Astrocyte (in vitro differentiated cells and primary cell): ENCODE measurements around the gene DUSP8. TPM values are rescaled to one million over a fixed set of nuclear protein-coding genes. Genes with fewer than 3 reads are reported as not detected.
"Not testable (repeated sequence)": the region's sequence is repeated elsewhere in the genome, so short reads cannot be mapped to it uniquely, and the experiment has no call there.

Experiments
- DNase-seq: peaks from one replicate; pipeline ENCODE4 v3.0.0-alpha.2; 2010; ENCODE audit warnings: low read depth
- FAIRE-seq: peaks from 2 replicates; lab custom pipeline; 2011; peaks lifted over from hg19 to GRCh38; lab: Jason Lieb, UNC
- H2AFZ ChIP-seq: 2 replicates; pipeline ENCODE4 v1.6.0; 2012; ENCODE audit warnings: low read depth, low read length, inconsistent platforms
- H3K27ac ChIP-seq: 2 replicates; pipeline ENCODE4 v1.5.1; 2011; ENCODE audit warnings: low read depth, low read length, inconsistent platforms
- H3K27me3 ChIP-seq: 2 replicates; pipeline ENCODE4 v1.6.0; 2011; ENCODE audit warnings: low read length, inconsistent platforms; ENCODE audit not compliant: insufficient read depth
- H3K36me3 ChIP-seq: 2 replicates; pipeline ENCODE4 v1.5.1; 2011; ENCODE audit warnings: low read length, inconsistent platforms; ENCODE audit not compliant: insufficient read depth
- H3K4me1 ChIP-seq: 2 replicates; pipeline ENCODE4 v1.5.1; 2011; ENCODE audit warnings: low read length, inconsistent platforms; ENCODE audit not compliant: insufficient read depth
- H3K4me2 ChIP-seq: 2 replicates; pipeline ENCODE4 v1.6.0; 2012; ENCODE audit warnings: low read length, inconsistent platforms
- H3K4me3 ChIP-seq: 2 replicates; pipeline ENCODE4 v1.5.1; 2011; ENCODE audit warnings: low read depth, mild to moderate bottlenecking, low read length, inconsistent platforms; ENCODE audit not compliant: insufficient read depth
- H3K79me2 ChIP-seq: 2 replicates; pipeline ENCODE4 v1.6.0; 2012; ENCODE audit warnings: mild to moderate bottlenecking, low read length, inconsistent platforms; ENCODE audit not compliant: insufficient read depth
- H3K9ac ChIP-seq: 2 replicates; pipeline ENCODE4 v1.6.0; 2012; ENCODE audit warnings: mild to moderate bottlenecking, low read length, inconsistent platforms
- H3K9me3 ChIP-seq: 2 replicates; pipeline ENCODE4 v1.5.1; 2012; ENCODE audit warnings: low read depth, mild to moderate bottlenecking, low read length, inconsistent platforms; ENCODE audit not compliant: insufficient read depth
- H4K20me1 ChIP-seq: 2 replicates; pipeline ENCODE4 v1.6.0; 2012; ENCODE audit warnings: low read length, inconsistent platforms; ENCODE audit not compliant: insufficient read depth
- H3K27ac Mint-ChIP-seq: one replicate; pipeline ENCODE4 v1.8.0; 2021; ENCODE audit warnings: mild to moderate bottlenecking, mixed read lengths; ENCODE audit not compliant: unreplicated experiment
- H3K27me3 Mint-ChIP-seq: one replicate; pipeline ENCODE4 v1.8.0; 2021; ENCODE audit warnings: low read depth, mixed read lengths; ENCODE audit not compliant: unreplicated experiment
- H3K36me3 Mint-ChIP-seq: one replicate; pipeline ENCODE4 v1.8.0; 2021; ENCODE audit warnings: low read depth, mixed read lengths; ENCODE audit not compliant: unreplicated experiment
- H3K4me1 Mint-ChIP-seq: one replicate; pipeline ENCODE4 v1.8.0; 2021; ENCODE audit warnings: low read depth, mixed read lengths; ENCODE audit not compliant: unreplicated experiment
- H3K4me3 Mint-ChIP-seq: one replicate; pipeline ENCODE4 v1.8.0; 2021; ENCODE audit warnings: mild to moderate bottlenecking, moderate library complexity, mixed read lengths; ENCODE audit not compliant: unreplicated experiment
- H3K9me3 Mint-ChIP-seq: one replicate; pipeline ENCODE4 v1.8.0; 2021; ENCODE audit warnings: mild to moderate bottlenecking, mixed read lengths; ENCODE audit not compliant: unreplicated experiment
- EZH2 ChIP-seq: IDR thresholded peaks from 2 replicates; pipeline ENCODE4 v1.6.1; 2012; ENCODE audit warnings: mild to moderate bottlenecking, low read length, inconsistent platforms; ENCODE audit not compliant: insufficient read depth
- total RNA-seq: library from RNA; stranded (reverse); gene quantifications from 2 replicates; pipeline ENCODE4 v1.2.1, GENCODE V29; 2021
- TF ChIP-seq, protein P1 (sequence below): IDR thresholded peaks from 2 replicates; pipeline ENCODE4 v1.5.1; 2011; ENCODE audit warnings: low read depth, mild to moderate bottlenecking, inconsistent platforms, low read length, moderate library complexity; ENCODE audit not compliant: insufficient read depth

DUSP8 gene
- total RNA-seq, 1 donor from 2014 or later, result 14.8 TPM

DNA sequence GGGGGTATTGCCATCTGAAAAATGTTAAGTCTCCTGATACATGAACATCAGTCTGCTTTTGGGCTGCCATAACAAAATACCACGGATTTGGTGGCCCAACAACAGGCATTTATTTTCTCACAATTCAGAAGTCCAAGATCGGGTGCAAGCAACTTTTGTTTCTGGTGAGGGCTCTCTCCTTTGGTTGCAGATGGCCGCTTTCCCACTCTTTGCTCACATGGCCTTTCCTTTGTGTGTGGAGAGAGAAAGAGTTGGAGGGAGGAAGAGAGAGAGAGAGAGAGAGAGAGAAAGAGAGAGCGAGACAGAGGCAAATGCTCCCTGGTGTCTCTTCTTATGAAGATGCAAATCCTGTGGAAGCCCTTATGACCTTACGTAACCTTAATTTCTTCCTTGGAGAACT lies 28.6 kb upstream of the DUSP8 start:
- no peaks in the 10 kb centered on the region for H4K20me1 ChIP-seq
- no peaks in the 10 kb centered on the region for H3K36me3 ChIP-seq
- Mint-ChIP-seq H3K27ac (no peak overlapping the region), H3K4me3 (no peak overlapping the region), H3K9me3 (peaks cover 2% of the 10 kb centered on the region), H3K27me3 (peaks cover 61% of the 10 kb centered on the region), H3K36me3 (peaks cover 3% of the 10 kb centered on the region), H3K4me1 (no peaks in the 10 kb centered on the region)
- no peaks in the 10 kb centered on the region for H3K9me3 ChIP-seq
- H3K4me2 ChIP-seq, result no peak overlapping the region
- H3K4me3 ChIP-seq, result no peak overlapping the region
- DNase-seq, result no peak
- no peak overlapping the region for H3K27ac ChIP-seq
- no peak overlapping the region for H3K9ac ChIP-seq
- no peak for TF ChIP-seq EZH2
- H3K4me1 ChIP-seq, result no peaks in the 10 kb centered on the region
- H3K27me3 ChIP-seq, result peaks cover 26% of the 10 kb centered on the region
- H2AFZ ChIP-seq, result no peak overlapping the region
- FAIRE-seq, result no peak
- H3K79me2 ChIP-seq, result no peaks in the 10 kb centered on the region

DNA sequence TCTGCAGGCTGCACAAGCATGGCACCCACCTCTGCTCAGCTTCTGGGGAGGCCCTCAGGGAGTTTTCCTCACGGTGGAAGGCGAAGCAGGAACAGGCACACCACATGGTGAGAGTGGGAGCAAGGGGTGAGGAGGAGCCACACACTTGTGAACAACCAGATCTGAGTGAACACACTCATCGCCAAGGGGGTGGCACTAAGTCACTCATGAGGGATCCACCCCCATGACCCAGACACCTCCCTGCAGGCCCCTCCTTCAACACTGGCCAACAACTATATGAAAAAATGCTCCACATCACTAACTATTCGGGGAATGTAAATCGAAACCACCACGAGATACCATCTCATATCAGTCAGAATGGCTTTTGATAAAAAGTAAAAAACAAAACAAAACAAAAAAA lies 26.7 kb upstream of the DUSP8 start:
- Histone ChIP-seq H2AFZ (no peak overlapping the region), H3K36me3 (no peaks in the 10 kb centered on the region), H3K9me3 (no peaks in the 10 kb centered on the region), H3K27ac (no peak overlapping the region), H3K4me1 (no peaks in the 10 kb centered on the region), H3K27me3 (peaks cover 27% of the 10 kb centered on the region), H3K4me2 (no peak overlapping the region), H3K4me3 (no peak overlapping the region), H3K79me2 (no peaks in the 10 kb centered on the region), H4K20me1 (no peaks in the 10 kb centered on the region), H3K9ac (no peak overlapping the region)
- Mint-ChIP-seq H3K36me3 (peaks cover 3% of the 10 kb centered on the region), H3K27ac (no peak overlapping the region), H3K9me3 (peaks cover 2% of the 10 kb centered on the region), H3K4me1 (no peaks in the 10 kb centered on the region), H3K27me3 (peaks cover 69% of the 10 kb centered on the region), H3K4me3 (no peak overlapping the region)
- no peak for DNase-seq
- TF ChIP-seq EZH2, result no peak
- TF ChIP-seq, protein P1, sequence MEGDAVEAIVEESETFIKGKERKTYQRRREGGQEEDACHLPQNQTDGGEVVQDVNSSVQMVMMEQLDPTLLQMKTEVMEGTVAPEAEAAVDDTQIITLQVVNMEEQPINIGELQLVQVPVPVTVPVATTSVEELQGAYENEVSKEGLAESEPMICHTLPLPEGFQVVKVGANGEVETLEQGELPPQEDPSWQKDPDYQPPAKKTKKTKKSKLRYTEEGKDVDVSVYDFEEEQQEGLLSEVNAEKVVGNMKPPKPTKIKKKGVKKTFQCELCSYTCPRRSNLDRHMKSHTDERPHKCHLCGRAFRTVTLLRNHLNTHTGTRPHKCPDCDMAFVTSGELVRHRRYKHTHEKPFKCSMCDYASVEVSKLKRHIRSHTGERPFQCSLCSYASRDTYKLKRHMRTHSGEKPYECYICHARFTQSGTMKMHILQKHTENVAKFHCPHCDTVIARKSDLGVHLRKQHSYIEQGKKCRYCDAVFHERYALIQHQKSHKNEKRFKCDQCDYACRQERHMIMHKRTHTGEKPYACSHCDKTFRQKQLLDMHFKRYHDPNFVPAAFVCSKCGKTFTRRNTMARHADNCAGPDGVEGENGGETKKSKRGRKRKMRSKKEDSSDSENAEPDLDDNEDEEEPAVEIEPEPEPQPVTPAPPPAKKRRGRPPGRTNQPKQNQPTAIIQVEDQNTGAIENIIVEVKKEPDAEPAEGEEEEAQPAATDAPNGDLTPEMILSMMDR, result no peak
- FAIRE-seq, result no peak

DNA sequence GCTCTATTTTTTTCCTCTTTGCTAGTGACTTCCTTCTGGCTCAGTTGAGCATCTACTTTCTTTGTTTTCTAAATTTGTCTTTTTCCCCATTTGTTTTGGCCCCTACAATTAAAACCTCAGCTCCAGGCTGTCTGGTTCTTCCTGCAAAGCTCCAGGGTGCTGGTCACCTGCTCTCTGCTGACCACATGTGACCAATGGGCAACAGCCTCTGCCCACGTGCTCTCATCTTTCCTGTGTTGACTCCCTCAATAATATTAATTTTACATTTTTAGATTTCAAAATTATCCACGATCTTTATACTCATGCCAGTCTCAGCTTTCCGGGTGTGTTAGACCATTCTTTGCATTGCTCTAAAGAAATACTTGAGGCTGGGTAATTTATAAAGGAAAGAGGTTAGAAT lies 26.3 kb upstream of the DUSP8 start:
- H3K36me3 ChIP-seq, H3K36me3 Mint-ChIP-seq, H3K9ac ChIP-seq, H3K4me1 ChIP-seq, H3K4me3 Mint-ChIP-seq, DNase-seq, H3K9me3 ChIP-seq, H3K4me3 ChIP-seq, H3K27ac Mint-ChIP-seq, H2AFZ ChIP-seq, FAIRE-seq, H3K79me2 ChIP-seq, H4K20me1 ChIP-seq, H3K4me2 ChIP-seq, H3K9me3 Mint-ChIP-seq, H3K27ac ChIP-seq, H3K4me1 Mint-ChIP-seq: not testable (repeated sequence)
- H3K27me3 Mint-ChIP-seq, result peaks cover 69% of the 10 kb centered on the region
- H3K27me3 ChIP-seq, result peaks cover 29% of the 10 kb centered on the region
